Chondrocyte (in vitro differentiated cells): ENCODE results near the gene ISLR. TPM values are rescaled to one million over a fixed set of nuclear protein-coding genes. Genes with fewer than 3 reads are reported as not detected.

Source experiments
- DNase-seq: peaks from one replicate; pipeline ENCODE4 v3.0.0; 2021; ENCODE audit warnings: mixed read lengths, low spot score
- H3K27ac Mint-ChIP-seq: one replicate; pipeline ENCODE4 v1.8.0; 2021; ENCODE audit warnings: mild to moderate bottlenecking, moderate library complexity, mixed read lengths; ENCODE audit not compliant: unreplicated experiment
- H3K27me3 Mint-ChIP-seq: 2 replicates; pipeline ENCODE4 v1.8.0; 2021; ENCODE audit warnings: low read depth, mixed read lengths
- H3K36me3 Mint-ChIP-seq: 2 replicates; pipeline ENCODE4 v1.8.0; 2021; ENCODE audit warnings: low read depth, mixed read lengths
- H3K4me1 Mint-ChIP-seq: 2 replicates; pipeline ENCODE4 v1.8.0; 2021; ENCODE audit warnings: low read depth, mild to moderate bottlenecking, mixed read lengths
- H3K4me3 Mint-ChIP-seq: one replicate; pipeline ENCODE4 v1.8.0; 2021; ENCODE audit warnings: mild to moderate bottlenecking, moderate library complexity, mixed read lengths; ENCODE audit not compliant: unreplicated experiment
- H3K9me3 Mint-ChIP-seq: 2 replicates; pipeline ENCODE4 v1.8.0; 2021; ENCODE audit warnings: low read depth, mixed read lengths
- total RNA-seq: library from RNA; stranded (reverse); gene quantifications from 3 replicates; pipeline ENCODE4 v1.2.1, GENCODE V29; 2021
- TF ChIP-seq, protein P1 (sequence below): fragments of 200-600 bp; sonication (generic); IDR thresholded peaks from 2 replicates; pipeline ENCODE4 v1.5.0; 2021; ENCODE audit warnings: antibody characterized with exemption, mild to moderate bottlenecking, moderate library complexity

ISLR gene
- total RNA-seq, 1 donor from 2014 or later: 49.6 TPM

DNA sequence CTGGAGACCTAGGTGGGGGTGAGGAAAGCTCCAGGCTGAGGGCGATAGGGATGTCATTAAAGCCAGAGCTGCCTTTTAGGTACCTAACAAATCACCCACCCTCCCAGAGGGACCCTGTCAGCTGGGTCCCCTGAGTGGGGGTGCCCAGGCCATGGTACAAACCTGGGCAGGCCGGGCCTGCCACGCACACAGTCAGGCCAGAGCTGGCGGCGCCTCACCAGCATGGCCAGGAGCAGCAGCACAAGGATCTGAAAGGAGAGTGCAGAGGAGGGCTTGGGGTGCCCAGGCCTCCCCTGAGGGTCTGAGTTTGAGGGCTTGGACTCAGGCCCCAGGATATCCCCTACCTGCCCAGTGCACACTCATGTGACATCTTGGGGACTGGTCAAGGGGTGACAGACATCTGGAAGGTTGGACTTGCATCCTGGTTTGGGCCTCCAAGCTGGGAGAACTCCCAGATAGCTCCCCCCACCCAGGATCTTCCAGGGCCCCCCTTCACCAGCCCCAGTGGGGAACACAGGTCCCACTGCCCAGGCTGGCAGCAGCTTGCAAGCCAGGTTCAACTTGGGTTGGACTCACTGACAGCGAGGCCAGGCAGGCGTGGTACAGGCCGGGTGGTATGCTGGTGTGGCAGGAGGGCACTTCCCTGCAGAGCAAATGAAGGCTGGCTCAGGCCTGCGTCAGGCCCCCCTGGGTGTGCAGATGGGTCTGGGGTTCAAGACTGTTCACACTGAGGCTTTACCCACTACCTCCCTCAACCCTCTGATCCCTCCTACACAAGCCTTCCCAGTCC, 23.9 kb downstream of the ISLR start:
- H3K4me3 Mint-ChIP-seq: no peak overlapping the region
- no peaks in the 10 kb centered on the region for H3K36me3 Mint-ChIP-seq
- TF ChIP-seq, protein P1, sequence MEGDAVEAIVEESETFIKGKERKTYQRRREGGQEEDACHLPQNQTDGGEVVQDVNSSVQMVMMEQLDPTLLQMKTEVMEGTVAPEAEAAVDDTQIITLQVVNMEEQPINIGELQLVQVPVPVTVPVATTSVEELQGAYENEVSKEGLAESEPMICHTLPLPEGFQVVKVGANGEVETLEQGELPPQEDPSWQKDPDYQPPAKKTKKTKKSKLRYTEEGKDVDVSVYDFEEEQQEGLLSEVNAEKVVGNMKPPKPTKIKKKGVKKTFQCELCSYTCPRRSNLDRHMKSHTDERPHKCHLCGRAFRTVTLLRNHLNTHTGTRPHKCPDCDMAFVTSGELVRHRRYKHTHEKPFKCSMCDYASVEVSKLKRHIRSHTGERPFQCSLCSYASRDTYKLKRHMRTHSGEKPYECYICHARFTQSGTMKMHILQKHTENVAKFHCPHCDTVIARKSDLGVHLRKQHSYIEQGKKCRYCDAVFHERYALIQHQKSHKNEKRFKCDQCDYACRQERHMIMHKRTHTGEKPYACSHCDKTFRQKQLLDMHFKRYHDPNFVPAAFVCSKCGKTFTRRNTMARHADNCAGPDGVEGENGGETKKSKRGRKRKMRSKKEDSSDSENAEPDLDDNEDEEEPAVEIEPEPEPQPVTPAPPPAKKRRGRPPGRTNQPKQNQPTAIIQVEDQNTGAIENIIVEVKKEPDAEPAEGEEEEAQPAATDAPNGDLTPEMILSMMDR: no peak
- no peak for DNase-seq
- H3K27me3 Mint-ChIP-seq: no peaks in the 10 kb centered on the region
- H3K4me1 Mint-ChIP-seq: peaks cover 62% of the 10 kb centered on the region
- no peaks in the 10 kb centered on the region for H3K9me3 Mint-ChIP-seq
- no peak overlapping the region for H3K27ac Mint-ChIP-seq

DNA sequence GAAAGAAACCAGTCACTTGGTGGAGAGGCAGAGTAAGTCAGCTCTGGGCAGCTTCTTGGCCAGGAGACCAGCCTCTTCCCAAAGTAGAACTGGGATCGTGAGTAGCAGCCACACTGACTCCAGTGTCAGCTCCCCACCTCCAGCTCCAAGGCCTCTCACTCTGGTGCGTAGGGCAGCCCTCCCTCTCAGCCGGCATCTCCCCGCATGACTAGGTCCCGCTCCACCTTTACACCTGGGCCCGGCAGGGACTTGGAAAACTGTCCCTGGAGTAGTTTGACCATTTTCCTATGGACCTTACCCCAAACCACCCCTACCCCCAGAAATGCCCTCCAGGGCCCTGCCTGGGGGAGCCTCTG, 25.8 kb downstream of the ISLR start:
- H3K36me3 Mint-ChIP-seq: no peaks in the 10 kb centered on the region
- peaks cover 66% of the 10 kb centered on the region for H3K4me1 Mint-ChIP-seq
- H3K4me3 Mint-ChIP-seq: no peak overlapping the region
- no peaks in the 10 kb centered on the region for H3K27me3 Mint-ChIP-seq
- TF ChIP-seq, protein P1: no peak
- H3K9me3 Mint-ChIP-seq: no peaks in the 10 kb centered on the region
- no peak for DNase-seq
- no peak overlapping the region for H3K27ac Mint-ChIP-seq

DNA sequence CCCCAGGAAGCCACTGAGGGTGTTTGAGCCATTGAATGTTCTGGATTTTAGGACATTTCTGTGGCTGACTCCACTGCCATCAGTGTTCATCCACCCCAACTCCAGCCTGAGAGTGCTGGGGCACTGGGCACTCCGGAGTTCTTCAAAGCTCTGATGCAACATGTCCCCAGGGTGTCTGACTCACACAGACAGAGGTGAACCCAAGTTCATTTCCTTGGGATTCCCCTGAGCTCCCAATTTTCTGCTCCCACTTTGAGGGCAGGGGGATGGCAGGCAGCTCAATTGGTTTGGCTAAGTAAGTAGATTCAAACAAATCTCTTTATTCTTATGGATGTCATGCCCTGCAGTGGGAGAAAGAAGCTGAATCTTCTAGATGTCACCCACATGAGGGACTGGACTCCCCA, 26.9 kb downstream of the ISLR start:
- no peaks in the 10 kb centered on the region for H3K36me3 Mint-ChIP-seq
- H3K27ac Mint-ChIP-seq: peak overlapping the region; percentile 71
- no peaks in the 10 kb centered on the region for H3K27me3 Mint-ChIP-seq
- peaks cover 67% of the 10 kb centered on the region for H3K4me1 Mint-ChIP-seq
- no peak overlapping the region for H3K4me3 Mint-ChIP-seq
- no peaks in the 10 kb centered on the region for H3K9me3 Mint-ChIP-seq
- TF ChIP-seq, protein P1: no peak
- DNase-seq: no peak

DNA sequence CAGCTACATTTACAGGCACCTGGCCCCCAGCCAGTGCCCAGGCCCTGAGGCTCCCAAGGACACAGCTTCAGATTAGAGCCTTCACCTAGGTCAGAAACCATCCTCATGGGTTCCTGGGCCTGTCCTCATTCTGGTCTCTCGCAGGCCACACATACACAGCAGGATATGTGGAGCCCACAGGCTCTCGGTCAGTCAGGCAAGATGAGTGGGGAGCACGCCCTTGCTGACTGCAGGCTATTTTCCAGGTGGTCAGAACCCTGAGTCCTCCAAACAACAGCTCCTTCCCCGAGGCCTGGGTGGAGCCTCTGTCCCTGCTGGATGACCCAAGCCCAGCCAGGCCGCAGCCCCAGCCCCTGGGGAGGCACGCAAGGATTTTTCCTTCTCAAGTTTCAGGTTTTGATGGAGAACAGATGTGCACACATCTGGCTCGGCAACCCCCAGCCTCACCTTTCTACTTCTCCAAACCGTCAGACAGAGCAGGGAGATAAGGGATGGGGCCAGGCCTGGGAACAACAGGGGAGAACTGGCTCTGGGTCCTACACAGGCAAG, 27.4 kb downstream of the ISLR start:
- Mint-ChIP-seq H3K4me3 (peak overlapping the region; percentile 47), H3K27ac (peak overlapping the region; percentile 71), H3K36me3 (no peaks in the 10 kb centered on the region), H3K4me1 (peaks cover 62% of the 10 kb centered on the region), H3K9me3 (no peaks in the 10 kb centered on the region), H3K27me3 (no peaks in the 10 kb centered on the region)
- no peak for DNase-seq
- TF ChIP-seq, protein P1: no peak

DNA sequence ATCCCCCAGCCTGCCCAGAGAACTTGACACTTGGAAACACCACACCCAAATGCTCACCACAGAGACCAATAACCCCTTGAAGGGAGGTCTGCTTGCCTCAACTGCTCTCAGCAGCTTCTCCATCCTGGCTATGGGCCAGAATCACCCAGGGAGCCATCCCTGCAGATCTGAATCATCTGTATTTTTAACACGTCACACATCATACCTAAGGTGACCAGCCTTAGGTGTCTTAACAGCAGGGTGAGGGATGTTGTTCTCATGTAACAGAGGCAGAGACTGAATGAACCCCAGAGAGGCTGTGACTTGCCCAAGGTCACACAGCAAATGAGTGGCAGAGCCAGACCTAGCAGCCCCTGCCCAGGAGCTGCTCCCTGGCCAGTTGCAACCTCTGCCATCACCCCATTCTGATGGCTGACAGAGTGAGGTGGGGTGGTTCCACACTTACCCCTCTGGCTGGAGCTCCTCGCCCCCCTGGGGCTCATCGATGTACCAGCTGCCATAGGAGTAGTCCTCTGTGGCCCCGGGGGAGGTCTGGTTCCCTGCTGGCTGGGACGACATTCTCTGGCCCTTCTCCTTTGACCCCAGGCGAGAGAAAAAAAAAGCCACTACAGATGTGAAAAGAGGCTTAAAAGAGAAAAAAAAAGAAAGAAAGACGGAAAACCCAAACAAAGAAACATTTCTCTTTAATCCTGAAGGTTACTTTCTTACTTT, 28.4 kb downstream of the ISLR start:
- TF ChIP-seq, protein P1: no peak
- Mint-ChIP-seq H3K4me1 (peaks cover 53% of the 10 kb centered on the region), H3K36me3 (no peaks in the 10 kb centered on the region), H3K27ac (peak overlapping the region; percentile 81), H3K4me3 (peak overlapping the region; percentile 47), H3K9me3 (no peaks in the 10 kb centered on the region), H3K27me3 (peaks cover 2% of the 10 kb centered on the region)
- DNase-seq: no peak
